ENCODE results near the gene PICALM.

DNA sequence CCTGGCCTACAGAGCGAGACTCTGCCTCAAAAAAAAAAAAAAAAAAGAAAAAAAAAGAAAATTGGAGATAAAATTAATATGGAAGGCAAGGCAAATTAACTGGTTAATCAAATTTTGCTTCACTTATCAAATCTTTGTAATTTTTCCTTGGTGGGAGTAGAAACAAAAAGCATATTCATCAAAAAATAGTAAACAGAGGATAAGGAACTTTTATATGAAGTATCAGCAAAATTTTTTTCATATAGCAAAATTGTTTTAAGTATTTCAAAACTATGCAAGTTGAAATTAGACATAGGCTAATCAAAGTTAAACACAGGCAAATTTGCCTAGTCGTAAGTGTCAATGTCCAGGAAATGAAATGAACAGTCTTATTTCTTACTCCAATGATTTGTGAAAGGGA is 33.0 kb downstream of the PICALM start:
- TF ChIP-seq POLR2AphosphoS5 (IDR thresholded peaks at IDR 0.05) (no peak), POLR2A (IDR thresholded peaks at IDR 0.05) (no peak)
- TF ChIP-seq, protein P1, sequence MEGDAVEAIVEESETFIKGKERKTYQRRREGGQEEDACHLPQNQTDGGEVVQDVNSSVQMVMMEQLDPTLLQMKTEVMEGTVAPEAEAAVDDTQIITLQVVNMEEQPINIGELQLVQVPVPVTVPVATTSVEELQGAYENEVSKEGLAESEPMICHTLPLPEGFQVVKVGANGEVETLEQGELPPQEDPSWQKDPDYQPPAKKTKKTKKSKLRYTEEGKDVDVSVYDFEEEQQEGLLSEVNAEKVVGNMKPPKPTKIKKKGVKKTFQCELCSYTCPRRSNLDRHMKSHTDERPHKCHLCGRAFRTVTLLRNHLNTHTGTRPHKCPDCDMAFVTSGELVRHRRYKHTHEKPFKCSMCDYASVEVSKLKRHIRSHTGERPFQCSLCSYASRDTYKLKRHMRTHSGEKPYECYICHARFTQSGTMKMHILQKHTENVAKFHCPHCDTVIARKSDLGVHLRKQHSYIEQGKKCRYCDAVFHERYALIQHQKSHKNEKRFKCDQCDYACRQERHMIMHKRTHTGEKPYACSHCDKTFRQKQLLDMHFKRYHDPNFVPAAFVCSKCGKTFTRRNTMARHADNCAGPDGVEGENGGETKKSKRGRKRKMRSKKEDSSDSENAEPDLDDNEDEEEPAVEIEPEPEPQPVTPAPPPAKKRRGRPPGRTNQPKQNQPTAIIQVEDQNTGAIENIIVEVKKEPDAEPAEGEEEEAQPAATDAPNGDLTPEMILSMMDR (IDR thresholded peaks at IDR 0.05) = no peak
